HL-60 (cell line): ENCODE results near the gene UBE2E2.

Experiments used
- DNase-seq, 2 experiments: peaks; one replicate each; pipeline ENCODE4 v3.0.0-alpha.2; 2010 to 2020; ENCODE audit warnings: low read depth in 1 of 2, low spot score in 1 of 2
- H3K27ac ChIP-seq: fragments of 250-450 bp; sonication (Bioruptor Pico); replicated peaks from 2 replicates; pipeline ENCODE4 v1.5.1; 2020; ENCODE audit warnings: mild to moderate bottlenecking, moderate library complexity
- H3K27me3 ChIP-seq: fragments of 250-450 bp; sonication (Bioruptor Pico); 2 replicates; pipeline ENCODE4 v1.5.1; 2021; ENCODE audit warnings: mild to moderate bottlenecking, moderate library complexity; ENCODE audit not compliant: insufficient read depth, poor library complexity, severe bottlenecking
- H3K4me3 ChIP-seq: replicated peaks from 2 replicates; pipeline ENCODE4 v1.5.1; 2011; ENCODE audit warnings: mild to moderate bottlenecking, control low read depth, low read length; ENCODE audit not compliant: insufficient read depth
- GABPA ChIP-seq: IDR thresholded peaks from 2 replicates; pipeline ENCODE4 v1.6.1; 2012; ENCODE audit warnings: low read depth
- POLR2AphosphoS5 ChIP-seq: IDR thresholded peaks from 2 replicates; pipeline ENCODE4 v1.6.1; 2012; ENCODE audit warnings: low read depth
- SPI1 ChIP-seq: IDR thresholded peaks from 2 replicates; pipeline ENCODE4 v1.6.1; 2012; ENCODE audit warnings: low read depth, mild to moderate bottlenecking, borderline replicate concordance
- TF ChIP-seq, protein P1 (sequence below): IDR thresholded peaks from 2 replicates; pipeline ENCODE4 v1.6.1; 2012; ENCODE audit warnings: low read depth; ENCODE audit not compliant: insufficient replicate concordance
- TF ChIP-seq, protein P2 (sequence below): IDR thresholded peaks from one replicate; pipeline ENCODE4 v1.5.1; 2011; ENCODE audit warnings: low read length, control low read depth, inconsistent platforms; ENCODE audit not compliant: insufficient read depth

UBE2E2 gene

DNA sequence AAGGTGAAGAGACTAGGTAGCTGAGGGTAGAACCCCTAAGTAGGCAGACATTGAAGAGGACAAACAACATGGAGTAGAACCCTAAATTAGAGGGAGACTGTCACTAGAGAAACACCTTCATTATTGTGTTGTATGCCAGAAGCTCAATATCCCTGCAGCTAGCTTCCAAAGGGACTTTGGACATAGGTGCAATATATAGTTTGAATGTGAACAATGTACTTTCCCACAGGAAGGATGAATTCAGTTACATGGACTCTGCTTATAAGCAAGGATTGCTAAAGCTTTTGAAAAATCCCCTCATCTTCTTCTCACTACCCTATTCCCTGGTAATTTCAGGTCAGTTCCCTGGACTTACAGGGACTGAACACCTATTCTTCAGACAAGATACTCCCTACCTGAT is 288.9 kb downstream of the UBE2E2 start:
- H3K27me3 ChIP-seq = no peaks in the 10 kb centered on the region
- DNase-seq = no peak
- no peak overlapping the region for H3K4me3 ChIP-seq
- H3K27ac ChIP-seq = no peak overlapping the region
- TF ChIP-seq SPI1 = no peak
- TF ChIP-seq, protein P1, sequence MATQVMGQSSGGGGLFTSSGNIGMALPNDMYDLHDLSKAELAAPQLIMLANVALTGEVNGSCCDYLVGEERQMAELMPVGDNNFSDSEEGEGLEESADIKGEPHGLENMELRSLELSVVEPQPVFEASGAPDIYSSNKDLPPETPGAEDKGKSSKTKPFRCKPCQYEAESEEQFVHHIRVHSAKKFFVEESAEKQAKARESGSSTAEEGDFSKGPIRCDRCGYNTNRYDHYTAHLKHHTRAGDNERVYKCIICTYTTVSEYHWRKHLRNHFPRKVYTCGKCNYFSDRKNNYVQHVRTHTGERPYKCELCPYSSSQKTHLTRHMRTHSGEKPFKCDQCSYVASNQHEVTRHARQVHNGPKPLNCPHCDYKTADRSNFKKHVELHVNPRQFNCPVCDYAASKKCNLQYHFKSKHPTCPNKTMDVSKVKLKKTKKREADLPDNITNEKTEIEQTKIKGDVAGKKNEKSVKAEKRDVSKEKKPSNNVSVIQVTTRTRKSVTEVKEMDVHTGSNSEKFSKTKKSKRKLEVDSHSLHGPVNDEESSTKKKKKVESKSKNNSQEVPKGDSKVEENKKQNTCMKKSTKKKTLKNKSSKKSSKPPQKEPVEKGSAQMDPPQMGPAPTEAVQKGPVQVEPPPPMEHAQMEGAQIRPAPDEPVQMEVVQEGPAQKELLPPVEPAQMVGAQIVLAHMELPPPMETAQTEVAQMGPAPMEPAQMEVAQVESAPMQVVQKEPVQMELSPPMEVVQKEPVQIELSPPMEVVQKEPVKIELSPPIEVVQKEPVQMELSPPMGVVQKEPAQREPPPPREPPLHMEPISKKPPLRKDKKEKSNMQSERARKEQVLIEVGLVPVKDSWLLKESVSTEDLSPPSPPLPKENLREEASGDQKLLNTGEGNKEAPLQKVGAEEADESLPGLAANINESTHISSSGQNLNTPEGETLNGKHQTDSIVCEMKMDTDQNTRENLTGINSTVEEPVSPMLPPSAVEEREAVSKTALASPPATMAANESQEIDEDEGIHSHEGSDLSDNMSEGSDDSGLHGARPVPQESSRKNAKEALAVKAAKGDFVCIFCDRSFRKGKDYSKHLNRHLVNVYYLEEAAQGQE = no peak
- TF ChIP-seq POLR2AphosphoS5 = no peak
- TF ChIP-seq, protein P2, sequence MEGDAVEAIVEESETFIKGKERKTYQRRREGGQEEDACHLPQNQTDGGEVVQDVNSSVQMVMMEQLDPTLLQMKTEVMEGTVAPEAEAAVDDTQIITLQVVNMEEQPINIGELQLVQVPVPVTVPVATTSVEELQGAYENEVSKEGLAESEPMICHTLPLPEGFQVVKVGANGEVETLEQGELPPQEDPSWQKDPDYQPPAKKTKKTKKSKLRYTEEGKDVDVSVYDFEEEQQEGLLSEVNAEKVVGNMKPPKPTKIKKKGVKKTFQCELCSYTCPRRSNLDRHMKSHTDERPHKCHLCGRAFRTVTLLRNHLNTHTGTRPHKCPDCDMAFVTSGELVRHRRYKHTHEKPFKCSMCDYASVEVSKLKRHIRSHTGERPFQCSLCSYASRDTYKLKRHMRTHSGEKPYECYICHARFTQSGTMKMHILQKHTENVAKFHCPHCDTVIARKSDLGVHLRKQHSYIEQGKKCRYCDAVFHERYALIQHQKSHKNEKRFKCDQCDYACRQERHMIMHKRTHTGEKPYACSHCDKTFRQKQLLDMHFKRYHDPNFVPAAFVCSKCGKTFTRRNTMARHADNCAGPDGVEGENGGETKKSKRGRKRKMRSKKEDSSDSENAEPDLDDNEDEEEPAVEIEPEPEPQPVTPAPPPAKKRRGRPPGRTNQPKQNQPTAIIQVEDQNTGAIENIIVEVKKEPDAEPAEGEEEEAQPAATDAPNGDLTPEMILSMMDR = no peak
- no peak for TF ChIP-seq GABPA

DNA sequence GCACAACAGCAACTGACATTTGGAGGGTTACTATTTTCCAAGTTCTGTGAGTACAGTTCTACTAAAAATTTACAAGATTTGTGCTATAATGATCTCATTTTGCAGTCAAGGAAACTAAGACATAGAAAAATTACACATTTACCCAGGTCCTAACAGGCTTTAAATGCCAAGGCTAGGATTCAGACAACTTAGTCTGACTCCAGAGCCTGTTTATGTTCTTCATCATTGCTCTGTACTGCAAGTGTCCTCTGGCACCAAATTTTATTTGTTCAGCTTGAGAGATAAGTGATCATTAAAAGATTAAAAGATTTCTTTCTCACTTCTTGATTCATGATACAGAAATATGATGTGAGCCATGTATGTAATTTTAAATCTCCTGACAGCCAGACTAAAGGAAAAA is 290.8 kb downstream of the UBE2E2 start:
- no peak for TF ChIP-seq SPI1
- no peak for TF ChIP-seq POLR2AphosphoS5
- no peak for TF ChIP-seq GABPA
- TF ChIP-seq, protein P2 = no peak
- TF ChIP-seq, protein P1 = no peak
- Histone ChIP-seq H3K4me3 (no peak overlapping the region), H3K27me3 (no peaks in the 10 kb centered on the region), H3K27ac (no peak overlapping the region)
- no peak for DNase-seq

DNA sequence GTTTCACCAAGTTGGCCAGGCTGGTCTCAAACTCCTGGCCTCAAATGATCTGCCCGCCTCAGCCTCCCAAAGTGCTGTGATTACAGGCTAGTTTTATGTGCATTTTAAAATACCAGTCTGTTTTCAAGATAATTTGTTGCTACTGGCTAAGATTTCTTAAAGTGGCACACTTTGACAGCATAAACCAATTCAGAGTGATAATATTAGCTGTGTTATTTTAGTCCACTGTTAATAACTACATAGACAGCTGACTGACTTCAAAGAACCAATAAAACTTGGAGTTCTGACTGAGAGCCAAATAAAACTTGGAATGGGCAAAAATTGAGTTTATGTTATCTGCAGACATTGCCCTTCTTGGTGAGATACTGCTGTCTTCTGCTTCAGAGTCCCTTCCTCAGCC is 291.8 kb downstream of the UBE2E2 start:
- H3K27me3 ChIP-seq = no peaks in the 10 kb centered on the region
- H3K27ac ChIP-seq = no peak overlapping the region
- DNase-seq = no peak
- TF ChIP-seq SPI1 (no peak), POLR2AphosphoS5 (no peak), GABPA (no peak)
- TF ChIP-seq, protein P1 = no peak
- TF ChIP-seq, protein P2 = no peak
- H3K4me3 ChIP-seq = no peak overlapping the region
